Measurements from ENCODE around the gene ZMYM4.
"Not testable (repeated sequence)": the region's sequence is repeated elsewhere in the genome, so short reads cannot be mapped to it uniquely, and the experiment has no call there.

ZMYM4 gene

GRCh38 chr1:35331618-35332017 lies 63.1 kb downstream of the ZMYM4 start:
- not testable (repeated sequence) for DNase-seq

DNA sequence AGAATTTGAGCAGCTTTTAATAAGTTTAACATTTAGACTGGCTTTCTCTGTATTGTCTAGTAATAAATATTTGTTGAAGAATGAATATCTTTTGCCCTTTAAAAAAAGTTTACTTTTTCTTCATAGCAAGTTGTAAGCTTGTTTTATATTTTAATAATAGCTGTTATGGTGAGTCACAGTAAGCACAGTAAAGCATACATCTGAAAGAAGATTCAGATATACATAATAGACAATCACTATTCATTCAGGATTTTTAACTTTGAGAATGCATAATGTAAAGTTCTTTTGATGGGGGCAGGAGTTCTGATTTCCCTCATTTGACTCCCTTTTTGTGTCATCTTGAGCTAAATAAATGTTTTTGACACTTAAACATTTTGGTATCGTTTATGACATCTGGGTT lies 66.0 kb downstream of the ZMYM4 start:
- no peak for DNase-seq

- DNase-seq: no peak
Measured at GRCh38 chr1:35340519-35340918, 72.0 kb downstream of the ZMYM4 start.

- no peak for DNase-seq
Measured at GRCh38 chr1:35345439-35345981, 77.0 kb downstream of the ZMYM4 start.

DNA sequence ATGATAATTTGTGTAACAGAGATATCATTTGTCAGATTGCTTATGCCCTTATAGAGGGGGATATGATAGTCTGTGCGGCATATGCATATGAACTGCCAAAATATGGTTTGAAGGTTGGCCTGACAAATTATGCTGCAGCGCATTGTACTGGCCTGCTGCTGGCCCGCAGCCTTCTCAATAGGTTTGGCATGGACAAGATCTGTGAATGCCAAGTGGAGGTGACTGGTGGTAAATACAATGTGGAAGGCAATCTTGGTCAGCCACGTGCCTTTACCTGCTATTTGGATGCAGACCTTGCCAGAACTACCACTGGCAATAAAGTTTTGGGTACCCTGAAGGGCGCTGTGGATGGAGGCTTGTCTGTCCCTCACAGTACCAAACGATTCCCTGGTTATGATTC lies 82.4 kb downstream of the ZMYM4 start:
- no peak for DNase-seq

DNA sequence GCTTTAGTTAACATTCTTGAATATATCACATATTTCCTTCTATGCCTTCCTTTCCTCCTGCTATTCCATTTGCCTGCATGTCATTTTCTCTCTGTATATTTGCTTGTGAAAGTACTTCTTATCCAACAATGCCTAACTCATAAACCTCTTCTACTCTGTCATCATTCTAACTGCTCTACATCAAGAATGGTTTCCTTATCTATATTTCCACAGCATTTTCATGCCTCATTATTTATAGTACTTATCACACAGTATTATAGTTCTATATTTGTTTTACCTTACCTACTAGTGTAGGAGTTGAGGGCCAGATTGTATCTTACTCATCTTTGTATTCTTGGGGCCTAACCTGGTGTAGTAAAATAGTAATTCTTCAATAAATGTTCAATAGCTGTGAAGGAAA lies 91.5 kb downstream of the ZMYM4 start:
- DNase-seq: no peak

DNA sequence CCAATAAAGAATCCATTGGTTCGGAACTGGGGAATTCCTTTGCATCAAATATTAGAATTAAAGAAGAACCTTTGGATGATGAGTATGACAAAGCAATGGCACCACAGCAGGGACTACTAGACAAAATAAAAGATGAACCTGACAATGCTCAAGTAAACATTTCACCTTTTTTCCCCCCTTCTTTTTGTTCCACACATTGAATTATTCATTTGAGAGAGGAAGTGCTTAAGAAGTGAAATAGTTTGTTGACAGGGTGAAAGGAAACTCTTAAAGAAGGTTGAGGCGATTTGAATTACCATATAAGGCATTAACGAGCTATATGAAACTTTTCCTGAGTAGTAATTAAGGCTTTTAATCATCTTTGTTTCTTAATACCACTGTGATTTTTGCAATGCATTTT lies 93.1 kb downstream of the ZMYM4 start:
- DNase-seq: no peak

GRCh38 chr1:35364741-35365140 lies 96.2 kb downstream of the ZMYM4 start:
- no peak for DNase-seq

DNA sequence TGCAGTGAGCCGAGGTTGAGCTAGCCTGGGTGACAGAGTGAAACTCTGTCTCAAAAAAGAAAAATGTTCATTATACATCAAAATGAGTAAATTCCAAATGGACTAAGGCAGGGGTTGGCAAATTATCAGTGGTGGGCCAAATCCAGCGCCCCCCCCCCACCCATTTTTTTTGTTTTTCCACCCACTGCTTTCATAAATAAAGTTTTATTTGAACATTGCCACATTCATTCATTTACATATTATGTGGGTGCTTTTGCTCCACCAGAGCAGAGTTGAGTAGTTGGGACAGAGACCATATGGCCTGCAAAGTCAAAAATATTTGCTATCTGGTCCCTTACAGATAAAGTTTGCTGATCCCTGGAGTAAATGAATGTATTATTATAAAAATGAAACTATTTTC lies 99.4 kb downstream of the ZMYM4 start:
- no peak for DNase-seq

DNA sequence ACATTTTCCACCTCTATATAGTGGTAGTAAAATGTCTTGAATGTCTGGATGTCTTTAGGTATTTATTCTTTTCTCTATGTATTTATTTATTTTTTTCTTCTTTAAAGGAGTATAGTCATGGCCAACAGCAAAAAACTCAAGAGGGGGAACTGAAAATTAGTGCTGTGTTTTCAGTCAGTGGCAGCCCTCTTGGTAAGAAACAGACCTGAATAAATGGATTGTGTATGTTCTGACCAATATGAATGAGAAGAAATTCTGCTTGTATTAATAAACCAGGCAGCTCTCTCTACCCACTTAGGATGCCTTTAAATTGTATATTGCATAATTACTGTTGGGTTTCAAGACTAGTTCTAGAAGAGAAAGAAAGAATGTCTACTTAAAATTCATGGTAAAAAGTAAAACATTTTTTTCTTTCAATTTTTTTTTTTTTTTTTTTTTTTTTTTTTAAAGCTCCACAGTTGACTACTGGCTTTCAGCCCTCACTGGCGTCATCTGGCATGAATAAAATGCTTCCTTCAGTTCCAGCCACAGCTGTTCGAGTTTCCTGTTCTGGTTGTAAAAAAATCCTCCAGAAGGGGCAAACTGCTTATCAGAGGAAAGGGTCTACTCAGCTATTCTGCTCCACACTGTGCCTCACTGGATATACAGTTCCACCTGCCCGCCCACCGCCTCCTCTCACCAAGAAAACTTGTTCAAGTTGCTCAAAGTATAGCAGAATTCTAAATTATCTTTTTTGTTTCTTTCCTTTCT lies 101.6 kb downstream of the ZMYM4 start:
- DNase-seq: no peak

DNA sequence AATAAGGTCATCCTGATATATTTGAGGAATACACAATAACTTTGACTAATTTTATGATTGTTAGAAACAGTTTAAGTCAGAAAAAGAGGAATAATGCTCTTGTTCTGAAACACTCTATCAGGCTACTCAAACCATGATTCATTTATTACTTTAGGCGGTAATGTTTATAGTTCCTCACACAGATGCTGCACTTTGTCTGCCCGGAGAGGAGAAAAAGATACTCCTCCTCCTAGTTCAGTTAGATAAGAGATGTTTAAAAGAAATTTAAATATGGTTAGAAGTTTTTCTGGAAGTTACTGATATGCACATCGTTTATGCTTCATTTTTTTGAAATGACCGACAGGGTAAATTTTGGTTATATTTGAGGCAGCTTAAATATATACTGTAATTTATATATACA lies 103.0 kb downstream of the ZMYM4 start:
- DNase-seq: no peak

DNA sequence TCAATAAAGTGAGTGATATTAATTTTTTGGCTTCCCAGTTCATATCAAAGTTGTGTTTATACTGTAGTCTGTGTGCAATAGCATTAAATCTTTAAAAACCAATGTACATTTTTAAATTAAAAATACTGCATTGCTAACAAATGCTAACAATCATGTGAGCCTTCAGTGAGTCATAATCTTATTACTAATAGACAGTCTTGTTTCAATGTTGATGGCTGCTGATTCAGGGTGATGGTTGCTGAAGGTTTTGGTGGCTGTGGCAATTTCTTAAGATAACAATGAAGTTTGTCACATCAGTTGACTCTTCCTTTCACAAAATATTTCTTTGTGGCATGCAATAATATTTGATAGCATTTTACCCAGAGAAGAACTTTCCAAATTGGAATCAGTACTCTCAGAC lies 109.0 kb downstream of the ZMYM4 start:
- no peak for DNase-seq

DNA sequence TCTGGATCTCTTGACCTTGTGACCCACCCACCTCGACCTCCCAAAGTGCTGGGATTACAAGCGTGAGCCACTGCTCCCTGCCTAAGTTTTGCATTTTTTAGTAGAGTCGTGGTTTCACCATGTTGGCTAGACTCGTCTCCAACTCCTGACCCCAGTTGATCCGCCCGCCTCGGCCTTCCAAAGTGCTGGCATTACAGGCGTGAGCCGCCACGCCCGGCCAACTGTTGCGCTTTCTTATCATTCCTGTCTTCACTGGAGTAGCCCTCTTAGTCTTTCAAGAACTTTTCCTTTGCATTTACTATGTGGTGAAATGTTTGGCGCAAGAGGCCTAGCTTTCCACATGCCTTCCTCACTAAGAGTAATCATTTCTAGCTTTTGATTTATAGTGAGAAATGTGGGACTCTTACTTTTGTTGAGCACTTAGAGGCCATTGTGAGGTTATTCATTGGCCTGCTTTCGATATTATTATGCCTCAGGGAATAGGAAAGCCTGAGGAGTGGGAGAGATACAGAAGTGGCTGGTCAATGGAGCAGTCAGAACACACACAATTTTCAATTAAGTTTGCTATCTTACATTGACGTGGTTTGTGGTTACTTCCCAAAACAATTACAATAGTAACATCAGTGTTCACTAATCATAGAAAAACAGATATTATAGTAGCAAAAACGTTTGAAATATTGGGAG lies 111.0 kb downstream of the ZMYM4 start:
- no peak for DNase-seq

DNA sequence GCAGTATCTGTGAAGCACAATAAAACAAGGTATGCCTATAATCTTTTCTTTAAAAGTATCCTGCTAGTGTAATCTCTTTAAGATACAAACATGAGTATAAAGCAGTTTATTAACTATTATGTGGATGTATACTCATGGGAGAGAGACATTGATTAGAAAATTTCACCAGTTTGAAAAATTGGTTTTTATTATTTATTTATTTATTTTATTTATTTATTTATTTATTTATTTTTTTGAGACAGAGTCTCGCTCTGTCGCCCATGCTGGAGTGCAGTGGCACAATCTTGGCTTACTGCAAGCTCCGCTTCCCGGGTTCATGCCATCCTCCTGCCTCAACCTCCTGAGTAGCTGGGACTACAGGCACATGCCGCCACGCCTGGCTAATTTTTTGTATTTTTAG lies 111.6 kb downstream of the ZMYM4 start:
- not testable (repeated sequence) for DNase-seq

DNA sequence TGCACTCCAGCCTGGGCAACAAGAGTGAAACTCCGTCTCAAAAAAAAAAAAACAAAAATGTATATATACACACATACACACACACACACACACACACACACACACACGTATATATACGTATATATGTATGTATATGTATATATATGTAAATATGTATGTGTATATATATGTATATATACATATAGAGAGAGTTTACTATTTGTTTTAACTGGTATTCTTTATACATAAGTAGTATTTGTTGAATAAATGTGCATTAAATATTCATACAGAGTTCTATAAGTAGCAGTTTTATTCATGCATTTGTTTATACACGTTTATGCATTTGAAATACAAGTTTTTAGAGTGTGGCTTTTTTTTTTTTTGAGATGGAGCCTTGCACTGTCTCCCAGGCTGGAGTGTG lies 113.6 kb downstream of the ZMYM4 start:
- DNase-seq: no peak

DNA sequence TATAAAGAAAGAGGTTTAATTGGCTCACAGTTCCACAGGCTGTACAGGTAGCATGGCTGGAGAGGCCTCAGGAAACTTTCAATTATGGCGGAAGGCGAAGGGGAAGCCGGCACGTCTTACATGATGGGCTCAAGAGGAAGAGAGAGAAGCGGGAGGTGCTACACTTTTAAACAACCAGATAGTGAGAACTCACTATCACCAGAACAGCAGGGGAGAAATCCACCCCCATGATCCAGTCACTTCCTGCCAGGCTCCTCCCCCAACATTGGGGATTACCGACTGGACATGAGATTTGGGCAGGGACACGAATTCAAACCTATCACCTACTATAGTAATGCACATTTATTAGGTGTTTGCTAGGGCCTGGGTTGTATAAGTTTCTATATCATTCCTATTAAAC lies 117.8 kb downstream of the ZMYM4 start:
- DNase-seq: no peak

DNA sequence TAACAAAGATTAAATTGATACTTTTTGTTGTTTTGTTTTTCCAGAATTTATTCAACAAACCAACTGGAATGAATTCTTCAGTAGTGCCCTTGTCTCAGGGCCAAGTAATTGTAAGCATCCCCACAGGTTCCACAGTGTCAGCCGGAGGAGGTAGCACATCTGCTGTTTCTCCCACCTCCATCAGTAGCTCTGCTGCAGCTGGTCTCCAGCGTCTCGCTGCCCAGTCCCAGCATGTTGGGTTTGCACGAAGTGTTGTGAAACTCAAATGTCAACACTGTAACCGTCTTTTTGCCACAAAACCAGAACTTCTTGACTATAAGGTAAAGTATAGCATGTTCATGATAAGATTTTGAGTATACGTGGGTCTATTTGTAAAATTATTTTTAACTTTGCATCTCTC lies 118.5 kb downstream of the ZMYM4 start:
- no peak for DNase-seq

DNA sequence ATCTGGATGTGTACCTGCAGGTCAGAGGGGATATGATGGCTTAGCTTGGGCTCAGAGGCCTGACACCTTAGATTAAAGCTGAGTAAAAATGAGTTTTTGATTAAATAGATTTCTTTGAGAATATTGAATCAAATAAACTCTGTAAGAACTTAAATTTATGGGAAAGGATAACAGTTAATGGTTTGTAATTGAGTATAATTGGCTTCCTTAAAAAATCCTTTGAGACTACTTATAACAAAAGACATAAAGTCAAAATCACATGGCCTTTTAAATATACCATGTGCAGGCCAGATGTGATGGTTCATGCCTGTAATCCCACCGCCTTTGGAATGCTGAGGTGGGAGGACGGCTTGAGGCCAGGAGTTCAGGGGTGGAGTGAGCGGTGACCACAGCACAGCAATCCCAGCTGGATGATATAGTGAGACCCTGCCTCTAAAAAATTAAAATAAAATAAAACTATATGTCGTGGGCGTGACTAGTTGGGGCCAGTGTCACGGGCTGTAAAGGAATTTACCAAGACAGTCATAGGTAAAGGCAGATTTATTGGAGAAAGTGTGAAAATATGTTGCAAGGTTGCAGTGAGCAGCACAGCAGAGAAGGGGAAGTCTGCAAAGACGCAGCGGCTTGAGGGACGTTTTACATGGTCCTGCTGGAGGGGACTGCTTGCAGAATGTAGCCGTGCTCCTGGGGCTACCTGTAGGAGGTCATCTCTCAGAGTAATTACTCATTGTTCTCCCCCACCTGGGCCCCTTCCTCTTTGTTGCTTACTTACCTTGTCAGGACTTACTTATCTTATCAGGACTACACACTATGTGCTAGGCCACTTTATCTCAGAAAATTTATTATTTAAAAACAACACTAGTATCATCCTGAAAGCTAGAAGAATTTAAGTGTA lies 122.3 kb downstream of the ZMYM4 start:
- no peak for DNase-seq

DNA sequence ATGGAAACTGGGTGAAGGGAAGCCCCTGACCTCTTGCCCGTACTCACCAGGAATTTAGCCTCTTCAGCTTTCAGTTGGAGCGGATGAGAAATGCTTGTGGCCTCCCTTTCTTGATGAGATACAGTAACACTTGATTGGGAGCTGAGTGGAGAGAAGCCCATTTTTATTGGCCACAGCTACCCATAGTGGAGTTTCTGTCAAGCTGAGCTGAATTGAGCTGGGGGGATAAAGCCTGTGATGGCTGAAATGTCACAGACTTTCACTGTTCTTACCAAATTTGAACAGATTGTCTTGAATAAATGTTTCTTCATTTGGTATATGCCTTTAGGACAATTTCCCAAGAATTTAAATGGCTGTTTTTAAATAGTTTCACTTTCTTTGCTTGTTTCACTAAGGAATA lies 125.9 kb downstream of the ZMYM4 start:
- DNase-seq: no peak

DNA sequence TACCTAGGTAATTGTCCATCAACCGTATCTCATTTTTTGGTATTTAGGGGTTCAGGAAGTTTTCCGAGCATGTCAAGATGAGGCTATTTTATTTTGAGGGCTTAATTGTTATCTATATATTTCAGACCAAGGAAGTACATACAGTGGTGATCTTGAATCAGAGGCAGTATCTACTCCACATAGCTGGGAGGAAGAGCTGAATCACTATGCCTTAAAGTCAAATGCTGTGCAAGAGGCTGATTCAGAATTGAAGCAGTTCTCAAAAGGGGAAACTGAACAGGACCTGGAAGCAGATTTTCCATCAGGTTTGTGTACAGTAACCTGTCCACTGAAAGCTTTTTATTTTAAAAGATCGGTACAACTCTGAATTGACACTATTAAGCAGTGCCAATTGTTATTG lies 130.2 kb downstream of the ZMYM4 start:
- no peak for DNase-seq

DNA sequence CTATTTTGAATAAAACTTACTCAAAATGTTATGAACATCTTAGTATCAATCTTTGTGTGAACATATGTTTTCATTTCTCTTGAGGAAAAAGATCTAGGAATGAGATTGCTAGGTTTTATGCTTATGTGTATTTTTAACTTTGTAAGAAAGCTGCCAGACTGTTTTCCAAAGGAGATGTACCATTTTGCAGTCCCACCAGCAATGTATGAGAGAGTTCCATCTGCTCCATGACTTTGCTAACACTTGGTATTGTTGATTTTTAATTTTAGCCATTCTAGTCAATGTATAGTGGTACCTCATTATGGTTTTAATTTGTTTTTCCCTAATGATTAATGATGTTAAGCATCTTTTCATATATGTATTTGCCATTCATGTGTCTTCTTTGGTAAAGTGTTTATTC lies 132.5 kb downstream of the ZMYM4 start:
- no peak for DNase-seq

GRCh38 chr1:35406103-35406502 lies 137.6 kb downstream of the ZMYM4 start:
- DNase-seq: no peak

DNA sequence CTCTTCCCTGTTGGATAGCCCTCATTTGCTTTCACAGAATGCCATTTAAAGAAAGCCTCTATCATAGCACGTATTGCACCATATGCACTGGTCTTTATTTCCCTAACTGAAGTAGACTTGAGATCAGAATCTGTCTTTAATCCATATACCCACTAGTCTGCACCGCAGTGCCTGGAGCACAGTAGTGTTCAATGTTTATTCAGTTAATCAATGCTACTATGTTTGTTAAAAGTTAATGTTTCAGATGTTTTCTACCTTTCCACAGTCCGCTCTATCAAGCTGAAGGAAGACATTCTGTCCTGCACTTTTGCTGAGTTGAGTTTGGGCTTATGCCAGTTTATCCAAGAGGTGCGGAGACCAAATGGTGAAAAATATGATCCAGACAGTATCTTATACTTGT lies 139.2 kb downstream of the ZMYM4 start:
- no peak for DNase-seq

GRCh38 chr1:35408925-35409324 lies 140.4 kb downstream of the ZMYM4 start:
- DNase-seq: no peak
